Measurements from ENCODE around the gene KDM4B.
"Not testable (repeated sequence)": the region's sequence is repeated elsewhere in the genome, so short reads cannot be mapped to it uniquely, and the experiment has no call there.

Gene KDM4B

GRCh38 chr19:4968462-4969291 is at the start of gene KDM4B:
TSS of gene KDM4B (plus strand) at chr19:4969113. CDS start at chr19:5032891, 63,778 bp downstream.
- peak; percentile 94 for DNase-seq

- no peak for DNase-seq
Observed at GRCh38 chr19:4922530-4923275, 46.2 kb upstream of the KDM4B start.

GRCh38 chr19:4923276-4923747 is 45.6 kb upstream of the KDM4B start:
- DNase-seq: no peak

GRCh38 chr19:4929186-4929585 is 39.7 kb upstream of the KDM4B start:
- no peak for DNase-seq

GRCh38 chr19:4930664-4931063 is 38.2 kb upstream of the KDM4B start:
- DNase-seq: no peak

- no peak for DNase-seq
Observed at GRCh38 chr19:4932711-4933110, 36.2 kb upstream of the KDM4B start.

- no peak for DNase-seq
Observed at GRCh38 chr19:4933528-4933927, 35.4 kb upstream of the KDM4B start.

GRCh38 chr19:4935444-4935843 is 33.5 kb upstream of the KDM4B start:
- no peak for DNase-seq

GRCh38 chr19:4937060-4937459 is 31.9 kb upstream of the KDM4B start:
- no peak for DNase-seq

- not testable (repeated sequence) for DNase-seq
Observed at GRCh38 chr19:4938461-4938860, 30.5 kb upstream of the KDM4B start.

- no peak for DNase-seq
Observed at GRCh38 chr19:4939466-4939865, 29.4 kb upstream of the KDM4B start.

GRCh38 chr19:4941638-4942169 is 27.2 kb upstream of the KDM4B start:
- not testable (repeated sequence) for DNase-seq

GRCh38 chr19:4950650-4951049 is 18.3 kb upstream of the KDM4B start:
- DNase-seq: not testable (repeated sequence)

GRCh38 chr19:4951656-4952055 is 17.3 kb upstream of the KDM4B start:
- no peak for DNase-seq

- DNase-seq: no peak
Observed at GRCh38 chr19:4952945-4953344, 16.0 kb upstream of the KDM4B start.

GRCh38 chr19:4954320-4955149 is 14.4 kb upstream of the KDM4B start:
- not testable (repeated sequence) for DNase-seq

- no peak for DNase-seq
Observed at GRCh38 chr19:4955274-4955673, 13.6 kb upstream of the KDM4B start.

GRCh38 chr19:4957981-4958380 is 10.9 kb upstream of the KDM4B start:
- no peak for DNase-seq

- DNase-seq: no peak
Observed at GRCh38 chr19:4962085-4962619, 6.8 kb upstream of the KDM4B start.

- no peak for DNase-seq
Observed at GRCh38 chr19:4965061-4965460, 3.9 kb upstream of the KDM4B start.

- DNase-seq: no peak
Observed at GRCh38 chr19:4966591-4966990, 2.3 kb upstream of the KDM4B start.

- no peak for DNase-seq
Observed at GRCh38 chr19:4967738-4968461, 1.0 kb upstream of the KDM4B start.

Measured in activated T-cell treated with anti-CD3 and anti-CD28 coated beads for 4 hours (primary cell).